ENCODE results near the gene KCNB1.

Gene KCNB1

GRCh38 chr20:49346682-49347081, 135.8 kb downstream of the KCNB1 start:
- no peak for DNase-seq

- no peak for DNase-seq
These were observed 136.9 kb downstream of the KCNB1 start for GRCh38 chr20:49345524-49345923.

GRCh38 chr20:49344975-49345374, 137.5 kb downstream of the KCNB1 start:
- DNase-seq = no peak

- no peak for DNase-seq
These were observed 138.3 kb downstream of the KCNB1 start for GRCh38 chr20:49344140-49344539.

- no peak for DNase-seq
These were observed 139.2 kb downstream of the KCNB1 start for GRCh38 chr20:49343246-49343645.

GRCh38 chr20:49340161-49340966, 142.1 kb downstream of the KCNB1 start:
- no peak for DNase-seq

- no peak for DNase-seq
These were observed 143.3 kb downstream of the KCNB1 start for GRCh38 chr20:49339123-49339522.

- DNase-seq = no peak
These were observed 144.4 kb downstream of the KCNB1 start for GRCh38 chr20:49338061-49338460.

GRCh38 chr20:49337357-49337756, 145.1 kb downstream of the KCNB1 start:
- no peak for DNase-seq

GRCh38 chr20:49336786-49337185, 145.7 kb downstream of the KCNB1 start:
- DNase-seq = no peak

GRCh38 chr20:49335476-49335875, 147.0 kb downstream of the KCNB1 start:
- DNase-seq = no peak

GRCh38 chr20:49330701-49331615, 151.5 kb downstream of the KCNB1 start:
- no peak for DNase-seq

- DNase-seq = no peak
These were observed 153.7 kb downstream of the KCNB1 start for GRCh38 chr20:49328790-49329189.

GRCh38 chr20:49326026-49326425, 156.4 kb downstream of the KCNB1 start:
- no peak for DNase-seq

GRCh38 chr20:49324306-49324705, 158.2 kb downstream of the KCNB1 start:
- DNase-seq = no peak

GRCh38 chr20:49323622-49324238, 158.7 kb downstream of the KCNB1 start:
- DNase-seq = peak; percentile 83 to 86

- DNase-seq = peak in 1 of 2 experiments; percentile 3
These were observed 162.0 kb downstream of the KCNB1 start for GRCh38 chr20:49320460-49320859.

GRCh38 chr20:49319208-49319809, 163.2 kb downstream of the KCNB1 start:
- no peak for DNase-seq

GRCh38 chr20:49318430-49319207, 163.8 kb downstream of the KCNB1 start:
- DNase-seq = no peak

GRCh38 chr20:49318091-49318429, 164.4 kb downstream of the KCNB1 start:
- no peak for DNase-seq

GRCh38 chr20:49316704-49317103, 165.8 kb downstream of the KCNB1 start:
- no peak for DNase-seq

- no peak for DNase-seq
These were observed 166.9 kb downstream of the KCNB1 start for GRCh38 chr20:49315580-49315979.
